Subcutaneous abdominal adipose tissue (tissue), 5 donors: ENCODE data around the gene ONECUT2.

Experiments used
- H3K27ac ChIP-seq: one replicate; pipeline ENCODE4 v1.7.0; 2013; ENCODE audit warnings: low read depth, mild to moderate bottlenecking, inconsistent platforms, low read length, moderate library complexity
- H3K27me3 ChIP-seq, 5 donors: one replicate each; pipeline ENCODE4 v1.7.0; 2013; ENCODE audit warnings: low read length in 5 of 5, inconsistent platforms in 1 of 5; ENCODE audit not compliant: control insufficient read depth in 5 of 5, insufficient read depth in 4 of 5
- H3K36me3 ChIP-seq, 5 donors: one replicate each; pipeline ENCODE4 v1.7.0; 2013; ENCODE audit warnings: low read length in 5 of 5; ENCODE audit not compliant: control insufficient read depth in 5 of 5, insufficient read depth in 5 of 5
- H3K4me1 ChIP-seq, 5 donors: one replicate each; pipeline ENCODE4 v1.7.0; 2013; ENCODE audit warnings: low read length in 5 of 5, mild to moderate bottlenecking in 3 of 5, moderate library complexity in 1 of 5; ENCODE audit not compliant: control insufficient read depth in 5 of 5, insufficient read depth in 5 of 5
- H3K4me3 ChIP-seq, 5 donors: one replicate each; pipeline ENCODE4 v1.7.0; 2013; ENCODE audit warnings: low read length in 5 of 5, low read depth in 1 of 5
- H3K9ac ChIP-seq, 5 donors: one replicate each; pipeline ENCODE4 v1.7.0; 2013; ENCODE audit warnings: low read length in 5 of 5, mild to moderate bottlenecking in 4 of 5, moderate library complexity in 3 of 5
- H3K9me3 ChIP-seq, 5 donors: one replicate each; pipeline ENCODE4 v1.7.0; 2013; ENCODE audit warnings: low read length in 5 of 5; ENCODE audit not compliant: control insufficient read depth in 5 of 5
- donor health status: healthy.
- donor health status: healthy.
- donor health status: healthy.
- donor health status: healthy.
- donor health status: healthy.

ONECUT2 gene

DNA sequence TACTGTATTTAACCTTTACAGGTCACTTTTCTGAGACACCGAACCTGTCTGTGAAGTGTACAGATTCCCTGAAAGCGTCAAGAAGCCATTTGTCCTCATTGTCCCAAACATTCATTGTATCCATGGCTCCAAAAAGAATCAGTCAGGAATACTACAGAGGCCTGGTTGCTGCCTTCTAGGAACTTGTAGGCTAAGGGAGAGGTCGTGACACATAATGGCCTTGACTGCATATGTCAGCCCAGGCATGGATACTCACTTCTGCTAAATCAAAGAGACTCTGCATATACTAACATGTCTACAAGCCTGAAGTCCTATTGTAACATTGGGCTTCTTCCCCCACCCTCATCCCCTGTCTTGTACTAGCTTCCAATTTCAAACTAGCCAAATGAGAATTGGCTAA, 40.2 kb downstream of the ONECUT2 start:
- Histone ChIP-seq H3K27me3 (peaks cover 0 to 4% (median 0%) of the 10 kb centered on the region in 5 donors), H3K4me3 (no peak overlapping the region), H3K9me3 (no peaks in the 10 kb centered on the region), H3K4me1 (no peaks in the 10 kb centered on the region), H3K27ac (no peak overlapping the region), H3K36me3 (no peaks in the 10 kb centered on the region), H3K9ac (no peak overlapping the region)

DNA sequence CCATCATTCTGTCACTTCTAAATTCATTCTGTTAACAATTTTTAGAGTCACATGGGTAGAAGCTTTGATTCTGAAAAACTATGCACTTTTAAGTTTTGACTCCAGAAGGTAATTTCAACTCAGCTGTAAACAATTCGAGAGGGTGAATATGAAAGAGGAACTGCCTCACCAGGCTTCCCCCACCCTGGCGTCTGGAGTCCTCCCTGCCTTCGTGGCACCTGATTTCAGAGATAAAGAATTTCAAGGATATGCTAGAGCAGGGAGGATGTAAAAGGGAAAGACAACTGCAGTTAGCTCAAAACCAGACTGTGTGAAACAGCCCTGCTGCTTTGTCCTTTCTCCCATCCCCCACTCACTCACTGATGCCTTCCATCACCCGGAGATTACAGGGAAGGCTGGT, 40.7 kb downstream of the ONECUT2 start:
- H3K27ac ChIP-seq, result no peak overlapping the region
- H3K36me3 ChIP-seq, result no peaks in the 10 kb centered on the region
- H3K4me3 ChIP-seq, result no peak overlapping the region
- peaks cover 0 to 3% (median 0%) of the 10 kb centered on the region in 5 donors for H3K27me3 ChIP-seq
- H3K9ac ChIP-seq, result no peak overlapping the region
- no peaks in the 10 kb centered on the region for H3K9me3 ChIP-seq
- H3K4me1 ChIP-seq, result no peaks in the 10 kb centered on the region

DNA sequence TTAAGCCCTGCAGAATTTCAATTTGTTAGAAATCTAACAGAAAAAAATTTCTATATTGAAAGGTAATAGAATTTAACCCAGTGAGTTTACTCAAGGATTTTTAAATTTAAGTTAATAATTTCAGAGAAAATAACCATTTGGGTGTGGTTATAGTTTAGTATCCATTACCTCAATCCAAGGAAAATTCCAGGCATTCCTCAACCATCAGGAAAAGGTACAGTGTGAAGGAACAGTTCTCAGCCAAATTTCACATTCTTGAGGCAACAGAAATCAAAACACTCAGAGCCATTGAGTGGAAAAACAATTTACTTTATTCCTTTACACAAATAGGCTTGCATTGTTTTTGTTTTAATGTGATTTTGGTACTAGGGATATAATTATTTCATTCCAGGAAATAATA, 45.6 kb downstream of the ONECUT2 start:
- Histone ChIP-seq H3K4me3 (no peak overlapping the region), H3K9me3 (no peaks in the 10 kb centered on the region), H3K27me3 (no peaks in the 10 kb centered on the region), H3K4me1 (no peaks in the 10 kb centered on the region), H3K9ac (no peak overlapping the region), H3K27ac (no peak overlapping the region), H3K36me3 (no peaks in the 10 kb centered on the region)

DNA sequence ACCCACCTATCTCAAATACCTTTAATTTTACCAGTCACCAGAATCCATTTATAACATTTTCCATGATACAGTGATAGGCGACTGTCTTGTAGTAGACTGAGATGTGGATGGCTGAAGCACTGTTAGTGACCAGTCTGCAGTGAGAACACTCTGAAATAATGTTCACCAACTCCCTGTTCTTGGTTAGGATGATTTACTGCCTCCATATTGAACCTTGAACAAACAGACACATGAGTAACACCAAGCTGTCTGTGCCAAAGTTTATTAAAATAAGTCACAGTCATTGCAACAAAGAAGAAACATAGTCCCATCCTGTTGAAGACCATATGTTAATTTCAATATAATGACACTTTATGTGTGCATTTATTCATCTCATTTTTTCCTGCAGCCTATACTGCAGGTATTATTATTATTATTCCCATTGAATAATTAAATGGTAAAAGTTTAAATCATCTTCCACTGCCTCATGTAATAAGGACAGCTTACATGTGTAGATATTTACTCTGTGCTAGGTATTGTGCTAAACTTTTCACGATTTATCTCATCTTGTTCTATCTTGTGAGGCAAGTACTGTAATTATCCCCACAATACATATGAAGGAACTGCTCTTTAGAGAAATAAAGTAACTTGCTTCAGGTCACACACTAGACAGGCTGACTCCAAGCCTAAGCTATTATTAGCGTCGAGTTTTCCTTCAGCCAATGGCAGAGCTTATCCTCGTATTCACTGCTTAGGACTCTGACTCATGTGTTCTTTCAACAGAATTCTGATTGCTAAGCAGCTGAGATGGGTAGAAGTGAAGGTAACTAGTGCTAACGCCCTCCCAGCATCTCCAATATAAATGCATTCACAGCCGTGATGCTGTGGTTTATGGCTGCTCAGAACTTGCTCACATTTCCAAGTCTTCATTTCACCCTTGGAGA, 62.5 kb downstream of the ONECUT2 start:
- Histone ChIP-seq H3K27ac (no peak overlapping the region), H3K4me3 (no peak overlapping the region), H3K9me3 (no peaks in the 10 kb centered on the region), H3K27me3 (no peaks in the 10 kb centered on the region), H3K36me3 (no peaks in the 10 kb centered on the region), H3K4me1 (no peaks in the 10 kb centered on the region), H3K9ac (no peak overlapping the region)

DNA sequence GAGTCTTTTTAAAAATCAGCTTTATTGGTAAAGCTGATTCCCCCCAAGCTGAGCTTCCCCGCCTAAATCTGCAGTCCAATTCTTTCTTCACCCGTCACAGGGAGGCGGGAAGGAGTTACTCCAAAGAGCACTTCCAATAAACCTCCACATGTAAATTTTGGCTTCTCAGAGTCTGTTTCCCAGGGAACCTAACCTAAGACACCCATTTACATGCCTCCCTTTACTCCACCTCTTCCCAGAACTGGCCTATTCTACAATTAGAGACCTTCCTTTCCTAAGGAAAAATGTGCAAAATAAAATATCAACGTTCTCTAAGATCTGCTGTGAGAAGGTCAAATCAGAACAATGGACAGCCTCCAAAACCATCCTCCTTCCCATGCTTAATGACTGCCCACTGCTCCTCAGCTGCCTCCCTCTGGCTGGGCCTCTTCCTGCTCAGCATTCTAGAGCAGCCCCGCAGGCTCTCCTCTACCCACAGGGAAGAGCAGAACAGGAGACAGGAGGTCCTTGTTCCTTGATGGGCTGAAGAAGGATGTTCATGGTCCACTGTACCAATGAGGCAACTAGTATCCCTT, 63.6 kb downstream of the ONECUT2 start:
- Histone ChIP-seq H3K27ac (no peak overlapping the region), H3K36me3 (no peaks in the 10 kb centered on the region), H3K4me3 (no peak overlapping the region), H3K27me3 (no peaks in the 10 kb centered on the region), H3K9me3 (no peaks in the 10 kb centered on the region), H3K4me1 (no peaks in the 10 kb centered on the region), H3K9ac (no peak overlapping the region)

DNA sequence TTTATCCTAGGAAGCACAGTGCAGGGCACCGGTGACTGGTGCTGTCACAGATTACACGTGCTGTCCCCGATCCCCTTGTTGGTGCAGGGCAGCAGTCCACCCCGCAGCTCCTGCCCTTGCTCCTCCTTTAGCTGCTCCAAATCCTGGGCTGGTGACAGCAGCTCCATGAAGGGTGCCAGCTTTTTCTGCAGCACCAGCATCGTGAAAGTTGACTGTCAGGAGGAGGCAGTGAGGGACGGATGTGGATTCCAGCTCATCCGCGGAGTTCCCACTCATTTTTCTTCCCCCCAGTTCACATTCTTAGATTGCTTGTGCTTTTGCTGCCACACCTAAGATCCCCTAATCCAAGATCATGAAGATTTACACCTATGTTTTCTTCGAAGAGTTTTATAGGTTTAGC, 67.5 kb downstream of the ONECUT2 start:
- Histone ChIP-seq H3K9ac (no peak overlapping the region), H3K4me3 (no peak overlapping the region), H3K27me3 (no peaks in the 10 kb centered on the region), H3K4me1 (no peaks in the 10 kb centered on the region), H3K36me3 (no peaks in the 10 kb centered on the region), H3K27ac (no peak overlapping the region), H3K9me3 (no peaks in the 10 kb centered on the region)

DNA sequence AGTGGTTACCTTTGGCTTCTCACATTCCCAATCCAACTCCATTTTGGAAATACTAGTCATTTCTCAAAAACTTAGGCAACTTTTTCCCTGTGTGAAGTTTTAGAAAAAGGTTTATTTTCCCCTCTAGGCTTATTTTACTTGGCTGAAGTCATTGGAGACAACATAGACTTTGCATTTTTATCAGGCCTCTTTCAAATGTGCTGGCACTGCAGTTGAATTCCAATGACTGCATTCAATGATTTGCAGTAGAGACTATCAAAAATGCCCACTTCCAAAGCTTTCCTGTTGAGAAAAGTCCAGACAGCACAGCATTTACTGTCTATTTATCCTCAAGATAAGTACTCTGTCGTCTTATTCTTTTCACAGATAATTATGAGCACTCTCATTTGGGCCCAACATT, 70.1 kb downstream of the ONECUT2 start:
- no peak overlapping the region for H3K27ac ChIP-seq
- H3K4me3 ChIP-seq, result no peak overlapping the region
- H3K9ac ChIP-seq, result no peak overlapping the region
- H3K36me3 ChIP-seq, result no peaks in the 10 kb centered on the region
- H3K27me3 ChIP-seq, result no peaks in the 10 kb centered on the region
- H3K9me3 ChIP-seq, result no peaks in the 10 kb centered on the region
- H3K4me1 ChIP-seq, result no peaks in the 10 kb centered on the region

DNA sequence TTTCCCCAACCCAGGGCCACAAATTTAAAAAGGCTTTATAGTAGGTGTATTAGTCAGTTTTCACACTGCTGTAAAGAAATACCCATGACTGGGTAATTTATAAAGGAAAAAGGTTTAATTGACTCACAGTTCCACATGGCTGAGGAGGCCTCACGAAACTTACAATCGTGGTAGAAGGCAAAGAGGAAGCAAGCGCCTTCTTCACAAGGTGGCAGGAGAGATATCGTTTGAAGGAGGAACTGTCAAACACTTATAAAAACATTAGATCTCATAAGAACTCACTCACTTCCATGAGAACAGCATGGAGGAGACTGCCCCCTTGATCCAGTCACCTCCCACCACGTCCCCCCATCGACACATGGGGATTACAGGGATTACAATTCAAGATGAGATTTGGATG, 80.9 kb downstream of the ONECUT2 start:
- H3K9me3 ChIP-seq, result no peaks in the 10 kb centered on the region
- H3K9ac ChIP-seq, result no peak overlapping the region
- H3K4me3 ChIP-seq, result no peak overlapping the region
- H3K4me1 ChIP-seq, result no peaks in the 10 kb centered on the region
- H3K27me3 ChIP-seq, result no peaks in the 10 kb centered on the region
- no peak overlapping the region for H3K27ac ChIP-seq
- H3K36me3 ChIP-seq, result no peaks in the 10 kb centered on the region

DNA sequence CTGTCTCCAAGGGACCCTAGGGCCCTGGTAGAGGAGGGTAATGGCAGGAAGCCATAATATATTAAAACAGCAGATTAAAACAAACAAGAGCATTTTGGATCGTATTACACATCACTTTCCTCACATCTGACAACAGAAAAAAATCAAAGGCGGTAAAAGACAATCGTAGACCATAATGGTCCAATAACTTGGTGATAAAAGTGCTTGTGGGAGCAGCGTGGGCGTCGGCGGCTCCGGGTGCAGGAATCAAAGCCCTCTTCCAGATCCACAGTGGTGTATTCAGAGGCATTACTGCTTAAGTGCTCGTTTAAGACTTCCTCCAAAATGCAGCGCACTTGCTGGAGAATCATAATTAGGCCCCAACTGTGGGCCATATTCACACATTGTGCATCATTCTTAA, 83.4 kb downstream of the ONECUT2 start:
- no peaks in the 10 kb centered on the region for H3K36me3 ChIP-seq
- no peaks in the 10 kb centered on the region for H3K27me3 ChIP-seq
- H3K27ac ChIP-seq, result no peak overlapping the region
- H3K9me3 ChIP-seq, result no peaks in the 10 kb centered on the region
- H3K4me1 ChIP-seq, result no peaks in the 10 kb centered on the region
- H3K9ac ChIP-seq, result no peak overlapping the region
- no peak overlapping the region for H3K4me3 ChIP-seq

DNA sequence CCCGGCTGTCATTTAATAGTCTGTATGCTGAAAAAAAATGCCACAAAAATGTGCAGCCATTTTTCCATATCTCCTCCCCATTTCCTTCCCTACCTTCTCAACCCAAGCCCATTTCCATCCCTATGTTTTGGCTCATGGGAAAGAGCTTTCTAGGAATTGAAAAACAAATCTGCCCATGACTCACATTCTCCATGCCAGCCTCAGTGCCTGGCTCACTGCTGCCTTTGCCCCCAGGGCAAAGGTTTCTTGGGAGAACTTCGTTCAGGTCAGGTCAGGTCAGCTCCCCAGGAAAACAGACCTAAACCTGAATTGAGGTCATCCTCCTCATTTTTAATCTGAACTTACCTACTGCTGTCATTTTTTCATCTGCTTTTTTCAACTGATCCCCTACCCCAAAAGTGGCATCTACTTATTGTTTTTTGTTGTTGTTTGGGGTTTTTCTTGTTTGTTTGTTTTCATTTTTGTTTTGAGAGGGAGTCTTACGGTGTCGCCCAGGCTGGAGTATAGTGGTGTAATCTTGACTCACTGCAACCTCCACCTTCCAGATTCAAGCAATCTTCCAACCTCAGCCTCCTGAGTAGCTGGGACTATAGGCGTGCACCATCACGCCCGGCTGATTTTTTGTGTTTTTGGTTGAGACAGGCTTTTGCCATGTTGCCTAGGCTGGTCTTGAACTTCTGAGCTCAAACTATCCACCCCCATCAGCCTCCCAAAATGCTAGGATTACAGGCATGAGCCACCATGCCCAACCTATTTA, 84.7 kb downstream of the ONECUT2 start:
- H3K27me3 ChIP-seq, result no peaks in the 10 kb centered on the region
- H3K36me3 ChIP-seq, result no peaks in the 10 kb centered on the region
- H3K9ac ChIP-seq, result no peak overlapping the region
- no peaks in the 10 kb centered on the region for H3K4me1 ChIP-seq
- H3K27ac ChIP-seq, result no peak overlapping the region
- H3K9me3 ChIP-seq, result peaks cover 0 to 3% (median 1%) of the 10 kb centered on the region in 5 donors
- no peak overlapping the region for H3K4me3 ChIP-seq
